PC-3 (cell line): ENCODE measurements around the gene CEBPB. TPM values are rescaled to one million over a fixed set of nuclear protein-coding genes. Genes with fewer than 3 reads are reported as not detected.
"Not testable (repeated sequence)": the region's sequence is repeated elsewhere in the genome, so short reads cannot be mapped to it uniquely, and the experiment has no call there.

ENCODE experiments used
- ATAC-seq: fragments of 200-7000 bp; cut with Tn5 transposase; 2 replicates; pipeline ENCODE4 v1.9.1; 2020; ENCODE audit warnings: mild to moderate bottlenecking, moderate library complexity
- BruUV-seq: library from RNA; stranded (reverse); fragments of 400-500 nt; replicated peaks from 2 replicates; lab custom pipeline; 2021; lab: Mats Ljungman, UMichigan
- CTCF ChIA-PET: fragments of 300-600 bp; sonication (Branson Sonifier 250); formaldehyde crosslinking; loops from one replicate; lab custom pipeline; 2022; ENCODE audit warnings: antibody characterized with exemption; lab: Charles Lee
- POLR2A ChIA-PET: fragments of 300-600 bp; sonication (Branson Sonifier 250); formaldehyde crosslinking; loops from one replicate; lab custom pipeline; 2022; ENCODE audit warnings: antibody characterized with exemption; ENCODE audit not compliant: unreplicated experiment; lab: Charles Lee
- DNase-seq: peaks from one replicate; pipeline ENCODE4 v3.0.0-alpha.2; 2015
- H2AFZ ChIP-seq: fragments of 300-600 bp; sonication (generic); 2 replicates; pipeline ENCODE4 v1.6.0; 2016; ENCODE audit warnings: antibody characterized with exemption, low read length
- H3F3A ChIP-seq: fragments of 300-600 bp; sonication (generic); one replicate; pipeline ENCODE4 v1.6.0; 2017; ENCODE audit warnings: antibody characterized with exemption, low read length, control low read depth, mild to moderate bottlenecking; ENCODE audit not compliant: unreplicated experiment
- H3K27ac ChIP-seq: fragments of 300-600 bp; sonication (generic); 2 replicates; pipeline ENCODE4 v1.5.1; 2016; ENCODE audit warnings: mild to moderate bottlenecking, low read length
- H3K27me3 ChIP-seq: fragments of 300-600 bp; sonication (generic); 2 replicates; pipeline ENCODE4 v1.6.1; 2016; ENCODE audit warnings: low read length, mixed read lengths
- H3K36me3 ChIP-seq: fragments of 300-600 bp; sonication (generic); 2 replicates; pipeline ENCODE4 v1.6.1; 2016; ENCODE audit warnings: low read depth, mixed run types, low read length, mixed read lengths
- H3K4me1 ChIP-seq: fragments of 300-600 bp; sonication (generic); 2 replicates; pipeline ENCODE4 v1.5.1; 2016; ENCODE audit warnings: low read length; ENCODE audit not compliant: insufficient read depth
- H3K4me2 ChIP-seq: fragments of 300-600 bp; sonication (generic); 2 replicates; pipeline ENCODE4 v1.6.0; 2016; ENCODE audit warnings: low read length
- H3K4me3 ChIP-seq: fragments of 300-600 bp; sonication (generic); 2 replicates; pipeline ENCODE4 v1.5.1; 2016; ENCODE audit warnings: mild to moderate bottlenecking, low read length, mixed read lengths
- H3K79me2 ChIP-seq: fragments of 300-600 bp; sonication (generic); 2 replicates; pipeline ENCODE4 v1.6.1; 2017; ENCODE audit warnings: low read length, mixed read lengths
- H3K9ac ChIP-seq: fragments of 300-600 bp; sonication (generic); 2 replicates; pipeline ENCODE4 v1.6.0; 2016; ENCODE audit warnings: mild to moderate bottlenecking, low read length
- H3K9me2 ChIP-seq: fragments of 300-600 bp; sonication (generic); replicated peaks from 2 replicates; pipeline ENCODE4 v1.6.1; 2016; ENCODE audit warnings: mixed run types, low read length, mixed read lengths
- H3K9me3 ChIP-seq: fragments of 300-600 bp; sonication (generic); 2 replicates; pipeline ENCODE4 v1.6.1; 2016; ENCODE audit warnings: low read length, mixed read lengths
- H4K20me1 ChIP-seq: fragments of 300-600 bp; sonication (generic); 2 replicates; pipeline ENCODE4 v1.6.1; 2016; ENCODE audit warnings: low read length, mixed read lengths
- EZH2 ChIP-seq: fragments of 300-600 bp; sonication (generic); IDR thresholded peaks from one replicate; pipeline ENCODE4 v1.6.1; 2017; ENCODE audit warnings: antibody characterized with exemption, mild to moderate bottlenecking, low read length; ENCODE audit not compliant: unreplicated experiment
- EZH2phosphoT487 ChIP-seq: fragments of 300-600 bp; sonication (generic); IDR thresholded peaks from 2 replicates; pipeline ENCODE4 v1.6.1; 2018; ENCODE audit warnings: mild to moderate bottlenecking, antibody characterized with exemption, low read length, borderline replicate concordance
- intact Hi-C: fragments of 100-400 bp; cut with micrococcal nuclease; formaldehyde crosslinking; loops from 2 replicates; pipeline ENCODE4 v1.9.0; 2023
- total RNA-seq: library from RNA; depleted of rRNA; stranded (reverse); fragments of >200 nt; gene quantifications from 2 replicates; pipeline ENCODE4 v1.2.3, GENCODE V29; 2014
- TF ChIP-seq, protein P1 (sequence below): fragments of 300-600 bp; sonication (generic); conservative IDR thresholded peaks from 2 replicates; pipeline ENCODE4 v1.5.1; 2017; ENCODE audit warnings: antibody characterized with exemption, low read depth, mild to moderate bottlenecking, low read length

The CEBPB gene
- total RNA-seq, 1 experiment from 2014 or later = 103 TPM

DNA sequence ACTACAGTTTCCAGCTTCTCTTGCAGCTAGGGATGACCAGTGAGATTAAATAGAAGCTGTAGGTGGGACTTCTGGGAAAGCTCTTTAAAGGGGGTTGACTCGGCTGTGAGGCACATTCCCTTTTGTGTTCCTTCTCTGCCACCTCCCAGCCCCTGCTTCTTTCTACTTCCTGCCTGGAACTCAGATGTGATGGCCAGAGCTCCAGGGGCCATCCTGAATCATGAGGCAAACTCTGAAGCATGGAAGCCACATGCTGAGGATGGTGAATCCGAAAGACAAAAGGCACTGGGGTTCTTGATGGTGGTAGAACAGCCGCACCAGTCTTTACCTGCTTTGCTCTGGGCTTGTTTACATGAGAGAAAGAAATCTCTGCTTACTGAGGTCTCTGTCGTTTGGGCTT is 9.1 kb downstream of the CEBPB start:
- Histone ChIP-seq H3K27ac (no peak overlapping the region), H3K36me3 (no peaks in the 10 kb centered on the region), H3K9ac (no peak overlapping the region), H3K79me2 (peaks cover 8% of the 10 kb centered on the region), H3K9me3 (no peaks in the 10 kb centered on the region), H3F3A (peaks cover 5% of the 10 kb centered on the region), H3K4me3 (no peak overlapping the region), H3K4me2 (no peak overlapping the region), H3K27me3 (no peaks in the 10 kb centered on the region), H3K4me1 (no peaks in the 10 kb centered on the region), H2AFZ (no peak overlapping the region), H4K20me1 (peaks cover 2% of the 10 kb centered on the region; the same call in 1 of the 2 replicates), H3K9me2 (no peaks in the 10 kb centered on the region)
- ChIA-PET POLR2A (no interaction called here), CTCF (no interaction called here)
- no peak for TF ChIP-seq EZH2
- TF ChIP-seq, protein P1, sequence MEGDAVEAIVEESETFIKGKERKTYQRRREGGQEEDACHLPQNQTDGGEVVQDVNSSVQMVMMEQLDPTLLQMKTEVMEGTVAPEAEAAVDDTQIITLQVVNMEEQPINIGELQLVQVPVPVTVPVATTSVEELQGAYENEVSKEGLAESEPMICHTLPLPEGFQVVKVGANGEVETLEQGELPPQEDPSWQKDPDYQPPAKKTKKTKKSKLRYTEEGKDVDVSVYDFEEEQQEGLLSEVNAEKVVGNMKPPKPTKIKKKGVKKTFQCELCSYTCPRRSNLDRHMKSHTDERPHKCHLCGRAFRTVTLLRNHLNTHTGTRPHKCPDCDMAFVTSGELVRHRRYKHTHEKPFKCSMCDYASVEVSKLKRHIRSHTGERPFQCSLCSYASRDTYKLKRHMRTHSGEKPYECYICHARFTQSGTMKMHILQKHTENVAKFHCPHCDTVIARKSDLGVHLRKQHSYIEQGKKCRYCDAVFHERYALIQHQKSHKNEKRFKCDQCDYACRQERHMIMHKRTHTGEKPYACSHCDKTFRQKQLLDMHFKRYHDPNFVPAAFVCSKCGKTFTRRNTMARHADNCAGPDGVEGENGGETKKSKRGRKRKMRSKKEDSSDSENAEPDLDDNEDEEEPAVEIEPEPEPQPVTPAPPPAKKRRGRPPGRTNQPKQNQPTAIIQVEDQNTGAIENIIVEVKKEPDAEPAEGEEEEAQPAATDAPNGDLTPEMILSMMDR = no peak
- TF ChIP-seq EZH2phosphoT487 = no peak
- no TSS peak for BruUV-seq
- intact Hi-C loops = no loop called here
- DNase-seq (no peak), ATAC-seq (no peak)

DNA sequence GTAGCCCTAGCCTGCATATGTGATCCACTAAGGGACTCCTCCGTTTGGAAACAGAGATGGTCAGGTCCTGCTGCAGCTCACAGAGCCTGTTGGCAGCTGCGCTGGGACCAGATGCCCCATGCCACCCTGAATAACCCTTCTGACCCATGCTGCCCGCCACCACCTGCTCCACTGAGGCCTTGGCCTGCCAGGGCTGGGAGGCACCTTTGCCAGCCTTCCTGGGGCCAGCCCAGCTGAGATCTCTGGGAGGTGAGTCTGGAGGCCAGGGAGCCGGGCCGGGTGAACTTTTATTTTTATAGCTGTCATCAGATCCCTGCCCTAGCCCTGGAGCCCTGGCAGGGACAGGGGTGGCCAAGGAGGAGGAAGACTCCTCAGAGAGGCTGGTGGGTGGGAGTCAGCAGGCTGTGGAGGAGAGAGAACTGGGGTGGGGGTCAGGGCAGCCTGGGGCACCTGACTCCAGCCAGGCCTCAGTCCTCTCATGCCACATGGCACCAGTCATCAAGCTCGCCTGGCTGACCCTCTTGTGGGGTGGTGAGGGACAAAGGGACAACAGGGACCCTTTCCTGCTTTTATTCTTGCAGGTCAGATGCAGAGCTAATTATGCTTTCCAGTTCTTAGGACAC is 10.0 kb downstream of the CEBPB start:
- H3K9ac ChIP-seq = no peak overlapping the region
- no TSS peak for BruUV-seq
- DNase-seq = no peak
- H3K4me3 ChIP-seq = no peak overlapping the region
- H3K9me2 ChIP-seq = no peaks in the 10 kb centered on the region
- no peaks in the 10 kb centered on the region for H3K4me1 ChIP-seq
- H3K36me3 ChIP-seq = no peaks in the 10 kb centered on the region
- intact Hi-C loops = no loop called here
- TF ChIP-seq, protein P1 = no peak
- TF ChIP-seq EZH2phosphoT487 = no peak
- no peak for TF ChIP-seq EZH2
- ChIA-PET POLR2A (no interaction called here), CTCF (no interaction called here)
- H3K79me2 ChIP-seq = no peaks in the 10 kb centered on the region
- H2AFZ ChIP-seq = no peak overlapping the region
- no peaks in the 10 kb centered on the region for H4K20me1 ChIP-seq
- H3F3A ChIP-seq = no peaks in the 10 kb centered on the region
- no peaks in the 10 kb centered on the region for H3K27me3 ChIP-seq
- no peak overlapping the region for H3K27ac ChIP-seq
- H3K9me3 ChIP-seq = no peaks in the 10 kb centered on the region
- ATAC-seq = no peak
- H3K4me2 ChIP-seq = no peak overlapping the region

DNA sequence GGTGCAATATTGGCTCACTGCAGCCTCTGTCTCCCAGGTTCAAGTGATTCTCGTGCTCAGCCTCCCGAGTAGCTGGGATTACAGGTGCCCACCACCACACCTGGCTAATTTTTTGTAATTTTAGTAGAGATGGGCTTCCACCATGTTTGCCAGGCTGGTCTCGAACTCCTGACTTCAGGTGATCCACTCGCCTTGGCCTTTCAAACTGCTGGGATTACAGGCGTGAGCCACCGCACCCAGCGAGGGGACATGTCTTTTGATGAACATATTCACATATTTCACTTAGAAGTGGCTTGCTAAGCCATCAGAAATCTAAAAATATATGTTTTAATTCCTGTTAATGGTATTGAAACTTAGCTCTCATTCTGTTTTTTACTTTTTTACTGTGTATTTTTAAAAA is 11.1 kb downstream of the CEBPB start:
- CTCF ChIA-PET, POLR2A ChIA-PET: not testable (repeated sequence)

More for the DNA sequence above, 11.1 kb downstream of the CEBPB start:
- H3K27ac ChIP-seq, H3K4me3 ChIP-seq, BruUV-seq, H2AFZ ChIP-seq, H3F3A ChIP-seq, H3K27me3 ChIP-seq, H3K9me3 ChIP-seq, H4K20me1 ChIP-seq, H3K4me2 ChIP-seq, H3K9me2 ChIP-seq, DNase-seq, intact Hi-C loops, H3K79me2 ChIP-seq, H3K9ac ChIP-seq, H3K4me1 ChIP-seq, H3K36me3 ChIP-seq, ATAC-seq: not testable (repeated sequence)
